Stimulated activated effector memory CD8-positive, alpha-beta T cell treated with anti-CD3 and anti-CD28 coated beads, Interleukin-12 subunit alpha, Interleukin-12 subunit beta, amount 100 ng/mL, for 72 hours (primary cell): Measurements from ENCODE around the gene AIFM3.
A peak's percentile ranks its signal among the peaks of the same experiment; 100 is the strongest.

ENCODE experiments used
- ATAC-seq: fragments of 150-1000 bp; cut with Tn5 transposase; 2 replicates; pipeline ENCODE4 v1.10.0; 2021
- DNase-seq, 2 donors: peaks; one replicate each; pipeline ENCODE4 v3.0.0; 2021 to 2022; ENCODE audit warnings: low spot score in 2 of 2
- H3K27ac Mint-ChIP-seq: one replicate; pipeline ENCODE4 v1.8.0; 2022; ENCODE audit warnings: mild to moderate bottlenecking, mixed read lengths
- H3K36me3 Mint-ChIP-seq: one replicate; pipeline ENCODE4 v1.8.0; 2022; ENCODE audit warnings: mild to moderate bottlenecking, mixed read lengths
- H3K4me1 Mint-ChIP-seq: one replicate; pipeline ENCODE4 v1.8.0; 2022; ENCODE audit warnings: mixed read lengths
- H3K4me3 Mint-ChIP-seq: one replicate; pipeline ENCODE4 v1.8.0; 2022; ENCODE audit warnings: mild to moderate bottlenecking, mixed read lengths
- H3K9me3 Mint-ChIP-seq: one replicate; pipeline ENCODE4 v1.8.0; 2022; ENCODE audit warnings: mixed read lengths

AIFM3 gene

GRCh38 chr22:20949698-20950183, 17.3 kb upstream of the AIFM3 start:
- H3K36me3 Mint-ChIP-seq, result peaks cover 96% of the 10 kb centered on the region
- H3K4me1 Mint-ChIP-seq, result peaks cover 32% of the 10 kb centered on the region
- no peak overlapping the region for H3K27ac Mint-ChIP-seq
- no peak overlapping the region for H3K4me3 Mint-ChIP-seq
- DNase-seq (no peak), ATAC-seq (no peak)
- no peaks in the 10 kb centered on the region for H3K9me3 Mint-ChIP-seq

- ATAC-seq (no peak), DNase-seq (no peak)
- no peak overlapping the region for H3K4me3 Mint-ChIP-seq
- H3K4me1 Mint-ChIP-seq, result peaks cover 21% of the 10 kb centered on the region
- no peaks in the 10 kb centered on the region for H3K9me3 Mint-ChIP-seq
- H3K36me3 Mint-ChIP-seq, result peaks cover 97% of the 10 kb centered on the region
- H3K27ac Mint-ChIP-seq, result no peak overlapping the region
Measured at GRCh38 chr22:20951151-20951931, 15.7 kb upstream of the AIFM3 start.

- Mint-ChIP-seq H3K4me1 (peaks cover 18% of the 10 kb centered on the region), H3K27ac (peak overlapping the region; percentile 24), H3K9me3 (no peaks in the 10 kb centered on the region), H3K36me3 (peaks cover 95% of the 10 kb centered on the region), H3K4me3 (no peak overlapping the region)
- ATAC-seq (no peak), DNase-seq (no peak)
Measured at GRCh38 chr22:20951932-20952380, 15.1 kb upstream of the AIFM3 start.

GRCh38 chr22:20952544-20953341, 14.3 kb upstream of the AIFM3 start:
- no peak for DNase-seq
- peak overlapping the region; percentile 24 for H3K27ac Mint-ChIP-seq
- H3K4me1 Mint-ChIP-seq, result peaks cover 23% of the 10 kb centered on the region
- H3K9me3 Mint-ChIP-seq, result no peaks in the 10 kb centered on the region
- no peak overlapping the region for H3K4me3 Mint-ChIP-seq
- H3K36me3 Mint-ChIP-seq, result peaks cover 87% of the 10 kb centered on the region
- no peak for ATAC-seq

- Mint-ChIP-seq H3K4me3 (no peak overlapping the region), H3K36me3 (peaks cover 82% of the 10 kb centered on the region)
Measured at GRCh38 chr22:20953342-20953608, 13.8 kb upstream of the AIFM3 start.

GRCh38 chr22:20953668-20954500, 13.2 kb upstream of the AIFM3 start:
- peaks cover 75% of the 10 kb centered on the region for H3K36me3 Mint-ChIP-seq
- no peak overlapping the region for H3K27ac Mint-ChIP-seq

More at GRCh38 chr22:20953342-20953608, 13.8 kb upstream of the AIFM3 start:
- no peak overlapping the region for H3K27ac Mint-ChIP-seq
- peaks cover 28% of the 10 kb centered on the region for H3K4me1 Mint-ChIP-seq
- no peaks in the 10 kb centered on the region for H3K9me3 Mint-ChIP-seq
- ATAC-seq (no peak), DNase-seq (no peak)

GRCh38 chr22:20955548-20955947, 11.5 kb upstream of the AIFM3 start:
- peaks cover 59% of the 10 kb centered on the region for H3K36me3 Mint-ChIP-seq
- H3K4me3 Mint-ChIP-seq, result no peak overlapping the region
- ATAC-seq, result peak; percentile 22
- no peaks in the 10 kb centered on the region for H3K9me3 Mint-ChIP-seq
- no peak for DNase-seq
- no peak overlapping the region for H3K27ac Mint-ChIP-seq
- H3K4me1 Mint-ChIP-seq, result peaks cover 19% of the 10 kb centered on the region

More at GRCh38 chr22:20953668-20954500, 13.2 kb upstream of the AIFM3 start:
- Mint-ChIP-seq H3K9me3 (no peaks in the 10 kb centered on the region), H3K4me3 (no peak overlapping the region), H3K4me1 (peaks cover 29% of the 10 kb centered on the region)
- ATAC-seq, result no peak
- no peak for DNase-seq

GRCh38 chr22:20956258-20957101, 10.6 kb upstream of the AIFM3 start:
- no peak for DNase-seq
- Mint-ChIP-seq H3K36me3 (peaks cover 49% of the 10 kb centered on the region), H3K27ac (no peak overlapping the region), H3K9me3 (no peaks in the 10 kb centered on the region), H3K4me1 (peaks cover 19% of the 10 kb centered on the region), H3K4me3 (peak overlapping the region; percentile 65)
- ATAC-seq, result no peak

- Mint-ChIP-seq H3K4me1 (peaks cover 26% of the 10 kb centered on the region), H3K27ac (no peak overlapping the region), H3K9me3 (no peaks in the 10 kb centered on the region), H3K4me3 (peak overlapping the region; percentile 65), H3K36me3 (peaks cover 42% of the 10 kb centered on the region)
- peak; percentile 12 for ATAC-seq
- DNase-seq, result no peak
Measured at GRCh38 chr22:20957102-20957682, 9.9 kb upstream of the AIFM3 start.

- H3K9me3 Mint-ChIP-seq, result no peaks in the 10 kb centered on the region
- no peak for DNase-seq
- H3K36me3 Mint-ChIP-seq, result peaks cover 36% of the 10 kb centered on the region
- peak overlapping the region; percentile 65 for H3K4me3 Mint-ChIP-seq
- no peak overlapping the region for H3K27ac Mint-ChIP-seq
- ATAC-seq, result peak; percentile 58
- peaks cover 27% of the 10 kb centered on the region for H3K4me1 Mint-ChIP-seq
Measured at GRCh38 chr22:20957683-20958431, 9.2 kb upstream of the AIFM3 start.

GRCh38 chr22:20959578-20960461, 7.2 kb upstream of the AIFM3 start:
- DNase-seq (no peak), ATAC-seq (no peak)
- no peak overlapping the region for H3K27ac Mint-ChIP-seq
- no peaks in the 10 kb centered on the region for H3K9me3 Mint-ChIP-seq
- peaks cover 16% of the 10 kb centered on the region for H3K36me3 Mint-ChIP-seq
- no peak overlapping the region for H3K4me3 Mint-ChIP-seq
- peaks cover 33% of the 10 kb centered on the region for H3K4me1 Mint-ChIP-seq

GRCh38 chr22:20960609-20961008, 6.4 kb upstream of the AIFM3 start:
- H3K27ac Mint-ChIP-seq, result no peak overlapping the region
- peaks cover 34% of the 10 kb centered on the region for H3K4me1 Mint-ChIP-seq
- no peaks in the 10 kb centered on the region for H3K9me3 Mint-ChIP-seq
- ATAC-seq (no peak), DNase-seq (no peak)
- H3K4me3 Mint-ChIP-seq, result no peak overlapping the region
- H3K36me3 Mint-ChIP-seq, result peaks cover 8% of the 10 kb centered on the region

GRCh38 chr22:20962491-20962945, 4.5 kb upstream of the AIFM3 start:
- H3K27ac Mint-ChIP-seq, result no peak overlapping the region
- no peak for DNase-seq
- H3K36me3 Mint-ChIP-seq, result no peaks in the 10 kb centered on the region
- H3K4me1 Mint-ChIP-seq, result peaks cover 28% of the 10 kb centered on the region
- H3K9me3 Mint-ChIP-seq, result no peaks in the 10 kb centered on the region
- no peak for ATAC-seq
- H3K4me3 Mint-ChIP-seq, result no peak overlapping the region
